ENCODE data around the gene CORO2A.
"Not testable (repeated sequence)": the region's sequence is repeated elsewhere in the genome, so short reads cannot be mapped to it uniquely, and the experiment has no call there.

CORO2A gene

DNA sequence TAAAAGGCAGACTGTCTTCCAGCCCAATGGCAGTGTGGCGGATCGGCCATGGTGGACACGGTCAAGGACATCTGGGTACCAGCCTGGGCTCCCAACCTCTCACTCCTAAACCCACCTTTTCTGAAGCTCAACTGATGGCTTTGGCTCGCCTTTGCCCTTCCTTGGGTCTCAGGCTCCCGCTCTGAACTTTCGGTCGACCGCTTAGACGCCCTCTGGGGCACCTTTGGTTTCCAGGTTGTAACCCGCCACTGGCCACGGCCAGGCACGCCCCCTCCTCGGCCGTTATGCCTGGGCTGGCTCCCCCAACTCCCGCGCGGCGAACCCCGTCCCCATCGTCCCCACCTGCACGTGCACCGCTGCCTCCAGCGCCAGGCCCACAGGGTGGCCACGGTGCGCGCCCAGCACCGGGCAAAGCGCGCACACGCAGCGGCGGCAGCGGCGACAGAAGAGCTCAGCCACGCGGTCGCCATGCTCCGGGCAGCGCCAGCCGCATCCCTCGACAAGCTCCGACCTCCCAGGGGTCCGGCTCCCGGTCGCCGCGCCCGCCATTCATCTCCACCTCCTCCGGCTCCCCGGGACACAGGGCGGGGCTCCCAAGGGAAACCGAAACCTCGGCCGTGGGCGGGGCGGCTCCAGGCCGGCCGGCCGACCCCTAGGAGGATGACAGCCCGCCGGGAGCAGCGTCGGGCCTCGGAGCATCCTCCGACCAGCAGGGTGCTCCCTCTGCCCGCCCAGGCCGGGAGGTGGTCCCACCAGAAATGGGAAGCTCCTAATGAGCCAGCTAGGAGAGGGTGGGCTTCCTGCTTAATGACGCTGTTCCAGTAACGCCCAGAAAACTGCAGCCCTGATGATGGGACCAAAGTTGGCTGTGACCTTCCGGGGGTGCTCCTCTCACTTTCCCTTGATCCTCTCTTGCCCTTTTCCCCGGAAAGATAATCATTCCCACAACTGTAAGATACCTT lies 73.5 kb downstream of the CORO2A start, which contains the start of gene TRIM14:
Gene TRIM14, minus strand, starts transcription at position 583 of the 962 bp plus-strand sequence. Its CDS starts 34 bp downstream, at position 549.
- DNase-seq (ENCODE audit: low read depth, low spot score), result peak; percentile 43
- TF ChIP-seq, protein P1, sequence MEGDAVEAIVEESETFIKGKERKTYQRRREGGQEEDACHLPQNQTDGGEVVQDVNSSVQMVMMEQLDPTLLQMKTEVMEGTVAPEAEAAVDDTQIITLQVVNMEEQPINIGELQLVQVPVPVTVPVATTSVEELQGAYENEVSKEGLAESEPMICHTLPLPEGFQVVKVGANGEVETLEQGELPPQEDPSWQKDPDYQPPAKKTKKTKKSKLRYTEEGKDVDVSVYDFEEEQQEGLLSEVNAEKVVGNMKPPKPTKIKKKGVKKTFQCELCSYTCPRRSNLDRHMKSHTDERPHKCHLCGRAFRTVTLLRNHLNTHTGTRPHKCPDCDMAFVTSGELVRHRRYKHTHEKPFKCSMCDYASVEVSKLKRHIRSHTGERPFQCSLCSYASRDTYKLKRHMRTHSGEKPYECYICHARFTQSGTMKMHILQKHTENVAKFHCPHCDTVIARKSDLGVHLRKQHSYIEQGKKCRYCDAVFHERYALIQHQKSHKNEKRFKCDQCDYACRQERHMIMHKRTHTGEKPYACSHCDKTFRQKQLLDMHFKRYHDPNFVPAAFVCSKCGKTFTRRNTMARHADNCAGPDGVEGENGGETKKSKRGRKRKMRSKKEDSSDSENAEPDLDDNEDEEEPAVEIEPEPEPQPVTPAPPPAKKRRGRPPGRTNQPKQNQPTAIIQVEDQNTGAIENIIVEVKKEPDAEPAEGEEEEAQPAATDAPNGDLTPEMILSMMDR (IDR thresholded peaks at IDR 0.05; ENCODE audit: low read depth, low read length), result no peak
- peak within 1 kb of the TSS; percentile 56 for H3K4me3 ChIP-seq (ENCODE audit: low read depth, low read length)
- in situ Hi-C loops (cut with HindIII; ENCODE audit: low sequenced_read_pairs), result no loop called here

DNA sequence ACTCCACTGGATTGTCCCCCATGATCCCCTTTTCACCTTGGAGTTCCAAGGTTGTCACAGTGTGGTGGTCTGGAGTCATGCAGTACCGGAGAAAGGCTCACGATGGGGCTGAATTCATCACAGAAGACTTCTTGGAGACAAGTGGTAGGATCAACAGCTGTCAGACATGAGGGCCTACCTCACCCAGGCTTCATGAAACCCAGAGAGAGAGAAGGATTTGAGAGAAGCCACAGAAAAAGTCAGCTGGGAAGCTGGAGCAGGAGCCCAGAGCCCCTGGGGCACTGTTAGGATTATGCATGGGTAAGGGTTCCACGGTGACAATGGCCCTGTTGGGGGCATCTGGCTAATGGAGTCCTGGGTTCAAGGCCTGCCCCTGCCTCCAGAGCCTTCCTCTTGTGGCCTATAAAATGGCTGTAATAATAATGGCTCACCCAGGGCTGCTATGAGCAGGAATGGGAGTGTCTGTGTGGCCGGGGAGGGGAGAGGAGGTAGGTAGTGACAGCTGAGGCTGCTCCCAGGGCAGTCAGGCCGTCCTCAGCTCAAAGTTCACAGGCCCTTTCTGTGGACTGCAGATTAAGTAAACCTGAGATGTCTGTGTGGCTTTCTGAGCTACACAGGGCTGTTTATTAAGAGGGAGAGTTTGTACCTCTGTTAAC lies 74.3 kb downstream of the CORO2A start:
- TF ChIP-seq, protein P1 (IDR thresholded peaks at IDR 0.05; ENCODE audit: low read depth, low read length), result peak; percentile 11
- in situ Hi-C loops (cut with HindIII; ENCODE audit: low sequenced_read_pairs), result no loop called here
- H3K4me3 ChIP-seq (ENCODE audit: low read depth, low read length), result peak overlapping the region; percentile 56
- no peak for DNase-seq (ENCODE audit: low read depth, low spot score)

DNA sequence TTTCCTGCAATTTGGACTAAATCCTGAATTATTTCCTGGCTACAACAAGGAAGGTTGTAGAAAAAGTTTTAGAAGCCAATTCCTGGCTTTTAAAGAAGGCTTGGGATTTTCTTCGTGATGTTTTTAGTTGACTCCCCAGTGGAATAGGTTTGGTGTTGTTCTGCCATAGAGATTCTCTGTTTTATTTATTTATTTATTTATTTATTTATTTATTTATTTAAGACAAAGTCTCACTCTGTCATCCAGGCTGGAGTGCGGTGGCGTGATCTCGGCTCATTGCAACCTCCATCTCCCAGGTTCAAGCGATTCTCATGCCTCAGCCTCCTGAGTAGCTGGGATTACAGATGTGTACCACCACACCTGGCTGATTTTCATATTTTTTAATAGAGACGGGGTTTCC lies 75.3 kb downstream of the CORO2A start:
- in situ Hi-C loops (cut with HindIII; ENCODE audit: low sequenced_read_pairs); H3K4me3 ChIP-seq (ENCODE audit: low read depth, low read length); DNase-seq (ENCODE audit: low read depth, low spot score): not testable (repeated sequence)

DNA sequence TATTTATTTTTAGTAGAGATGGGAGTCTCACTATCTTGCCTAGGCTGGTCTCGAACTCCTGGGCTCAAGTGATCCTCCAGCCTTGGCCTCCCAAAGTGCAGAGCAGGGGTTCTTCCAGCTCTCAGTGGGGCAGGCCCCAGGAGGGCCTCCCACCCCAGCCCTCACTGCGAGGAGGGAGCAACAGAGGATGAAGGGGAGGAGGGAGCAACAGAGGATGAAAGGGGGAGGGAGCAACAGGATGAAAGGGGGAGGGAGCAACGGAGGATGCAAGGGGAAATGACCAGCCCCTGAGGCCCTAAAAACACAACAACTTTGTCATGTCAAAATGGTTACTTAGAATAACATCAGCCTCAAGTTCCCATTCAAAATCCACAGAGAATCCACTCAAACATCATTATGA lies 83.4 kb downstream of the CORO2A start:
- H3K4me3 ChIP-seq (ENCODE audit: low read depth, low read length), result no peak overlapping the region
- no peak for DNase-seq (ENCODE audit: low read depth, low spot score)
- TF ChIP-seq, protein P1 (IDR thresholded peaks at IDR 0.05; ENCODE audit: low read depth, low read length), result no peak
- in situ Hi-C loops (cut with HindIII; ENCODE audit: low sequenced_read_pairs), result no loop called here

DNA sequence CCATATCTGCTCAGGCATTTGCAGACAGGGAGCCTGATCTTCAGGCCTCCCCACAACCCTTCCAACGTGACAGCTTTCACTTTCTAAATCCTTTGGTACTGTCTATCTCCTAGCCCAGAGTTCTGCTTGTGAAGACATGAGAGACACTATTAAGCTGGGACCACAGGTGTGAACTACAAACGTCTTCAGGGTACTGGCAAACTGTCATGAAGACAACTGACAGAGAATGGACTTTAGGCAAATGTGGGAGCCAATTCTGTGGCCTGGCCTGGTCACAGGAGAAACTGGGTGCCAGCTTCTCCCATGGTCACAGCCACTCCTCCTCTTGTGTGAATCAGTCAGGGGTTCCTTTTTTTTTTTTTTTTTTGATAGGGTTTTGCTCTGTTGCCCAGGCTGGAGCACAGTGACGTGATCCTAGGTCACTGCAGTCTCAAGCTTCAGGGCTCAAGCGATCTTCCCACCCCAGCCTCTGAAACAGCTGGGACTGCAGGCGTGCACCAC lies 83.9 kb downstream of the CORO2A start:
- TF ChIP-seq, protein P1 (IDR thresholded peaks at IDR 0.05; ENCODE audit: low read depth, low read length), result no peak
- H3K4me3 ChIP-seq (ENCODE audit: low read depth, low read length), result no peak overlapping the region
- in situ Hi-C loops (cut with HindIII; ENCODE audit: low sequenced_read_pairs), result no loop called here
- no peak for DNase-seq (ENCODE audit: low read depth, low spot score)

DNA sequence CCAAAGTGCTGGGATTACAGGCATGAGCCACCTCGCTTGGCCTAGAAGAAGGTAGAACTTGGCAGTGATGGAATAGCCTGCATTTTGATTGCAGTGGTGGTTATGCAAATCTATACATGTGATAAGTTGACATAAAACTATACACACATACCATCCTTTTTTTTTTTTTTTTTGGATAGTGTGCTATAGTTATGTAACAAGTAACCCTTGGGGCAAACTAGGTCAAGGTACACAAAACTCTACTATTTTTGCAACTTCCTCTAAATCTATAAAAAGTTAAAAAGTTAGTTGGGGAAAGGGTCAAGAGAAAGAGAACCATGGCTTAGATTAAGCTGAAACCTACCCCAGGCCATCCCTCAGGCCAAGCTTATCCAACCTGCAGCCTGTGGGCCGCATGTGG lies 84.5 kb downstream of the CORO2A start:
- no peak for DNase-seq (ENCODE audit: low read depth, low spot score)
- TF ChIP-seq, protein P1 (IDR thresholded peaks at IDR 0.05; ENCODE audit: low read depth, low read length), result no peak
- no peak overlapping the region for H3K4me3 ChIP-seq (ENCODE audit: low read depth, low read length)
- in situ Hi-C loops (cut with HindIII; ENCODE audit: low sequenced_read_pairs), result no loop called here

All from astrocyte of the spinal cord (primary cell).